Measurements from ENCODE around the gene CEACAM19.

The CEACAM19 gene

DNA sequence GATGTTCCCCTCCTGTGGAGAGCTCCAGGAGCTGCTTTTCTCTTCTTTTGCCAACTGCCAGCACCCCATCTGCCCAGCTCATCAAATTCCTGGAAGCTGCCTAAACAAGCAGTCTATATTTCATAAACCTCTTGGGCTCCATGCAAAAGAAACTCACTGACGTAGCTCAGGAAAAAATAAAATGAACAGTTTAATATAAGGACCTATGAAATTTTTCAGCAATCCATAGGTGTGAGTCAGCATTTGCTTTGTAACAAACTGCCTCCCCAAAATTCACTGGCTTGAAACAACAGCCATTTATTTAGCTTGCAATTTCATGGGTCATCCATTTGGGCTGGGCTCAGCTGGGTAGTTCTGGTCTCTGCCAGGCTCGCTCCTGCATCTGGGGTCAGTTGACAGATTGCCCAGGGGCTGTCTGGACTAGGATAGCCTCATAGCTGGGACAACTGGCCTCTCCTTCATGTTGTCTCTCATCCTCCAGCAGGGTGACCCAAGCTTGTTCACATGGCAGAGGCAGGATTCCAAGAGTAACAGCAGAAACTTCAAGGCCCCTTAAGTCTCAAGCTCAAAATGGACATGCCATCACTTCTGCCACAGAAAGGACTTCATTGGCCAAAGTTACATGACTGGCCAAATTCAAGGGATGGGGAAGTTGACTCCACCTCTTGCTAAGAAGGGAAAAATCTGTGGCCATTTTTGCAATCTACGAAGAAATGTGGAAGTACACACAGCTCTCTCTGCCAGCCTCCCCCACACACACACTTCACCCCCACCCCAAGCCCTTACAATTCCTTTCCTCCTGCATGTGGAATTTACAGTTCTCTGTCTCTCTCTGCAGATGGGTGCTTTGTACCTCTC, 35.5 kb upstream of the CEACAM19 start:
- no peak overlapping the region for H3K27ac ChIP-seq (ENCODE audit: low read length)
- no peak overlapping the region for H3K4me3 ChIP-seq (ENCODE audit: low read depth in 1 of 2, low read length in 2 of 2)
- H3K27me3 ChIP-seq (ENCODE audit: low read depth, low read length) = no peaks in the 10 kb centered on the region
- H3K36me3 ChIP-seq (ENCODE audit: control insufficient read depth in 1 of 2, insufficient read depth in 2 of 2, low read length in 2 of 2) = no peaks in the 10 kb centered on the region
- H3K9me3 ChIP-seq (ENCODE audit: control insufficient read depth in 1 of 2, low read length in 2 of 2) = no peaks in the 10 kb centered on the region
- no peaks in the 10 kb centered on the region for H3K4me1 ChIP-seq (ENCODE audit: control insufficient read depth in 1 of 2, insufficient read depth in 2 of 2, low read length in 2 of 2)

DNA sequence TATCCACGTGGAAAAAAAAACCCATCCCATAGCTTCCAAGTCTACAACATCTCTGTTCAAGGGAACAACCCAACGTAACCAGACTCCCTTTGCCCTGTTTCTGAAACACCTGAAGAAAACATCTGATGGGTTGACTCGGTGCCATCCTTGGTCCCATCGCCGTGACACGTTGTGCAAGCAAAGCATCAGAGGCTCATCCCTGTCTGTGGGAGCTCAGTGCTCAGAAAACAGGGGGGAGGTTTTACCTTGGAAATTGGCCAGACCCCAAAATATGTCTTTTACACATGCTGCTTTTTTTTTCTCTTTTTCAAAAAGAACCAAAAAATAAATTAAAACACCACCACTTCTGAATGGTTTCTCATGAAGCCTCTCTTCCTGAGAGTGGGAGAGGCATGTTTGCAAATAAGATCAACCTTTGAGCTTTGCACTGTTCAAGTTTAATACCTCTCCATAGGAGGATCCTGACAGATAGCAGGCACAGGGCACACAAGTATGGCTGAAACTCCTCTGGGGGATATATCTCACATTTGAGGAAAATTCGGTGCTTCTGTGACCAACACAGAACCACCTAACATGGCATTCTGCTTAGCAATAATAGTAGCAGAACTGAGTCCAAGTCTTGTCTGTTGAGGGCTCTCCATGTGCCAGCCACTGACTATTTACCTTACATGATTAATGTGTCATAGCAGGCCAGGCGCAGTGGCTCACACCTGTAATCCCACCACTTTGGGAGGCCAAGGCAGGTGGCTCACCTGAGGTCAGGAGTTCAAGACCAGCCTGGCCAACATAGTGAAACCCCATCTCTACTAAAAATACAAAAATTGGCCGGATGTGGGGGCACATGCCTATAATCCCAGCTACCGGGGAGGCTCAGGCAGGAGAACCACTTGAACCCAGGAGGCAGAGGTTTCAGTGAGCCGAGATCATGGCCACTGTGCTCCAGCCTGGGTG, 34.6 kb upstream of the CEACAM19 start:
- Histone ChIP-seq H3K4me1 (ENCODE audit: control insufficient read depth in 1 of 2, insufficient read depth in 2 of 2, low read length in 2 of 2) (no peaks in the 10 kb centered on the region), H3K27me3 (ENCODE audit: low read depth, low read length) (no peaks in the 10 kb centered on the region), H3K4me3 (ENCODE audit: low read depth in 1 of 2, low read length in 2 of 2) (no peak overlapping the region), H3K9me3 (ENCODE audit: control insufficient read depth in 1 of 2, low read length in 2 of 2) (no peaks in the 10 kb centered on the region), H3K27ac (ENCODE audit: low read length) (no peak overlapping the region), H3K36me3 (ENCODE audit: control insufficient read depth in 1 of 2, insufficient read depth in 2 of 2, low read length in 2 of 2) (no peaks in the 10 kb centered on the region)

DNA sequence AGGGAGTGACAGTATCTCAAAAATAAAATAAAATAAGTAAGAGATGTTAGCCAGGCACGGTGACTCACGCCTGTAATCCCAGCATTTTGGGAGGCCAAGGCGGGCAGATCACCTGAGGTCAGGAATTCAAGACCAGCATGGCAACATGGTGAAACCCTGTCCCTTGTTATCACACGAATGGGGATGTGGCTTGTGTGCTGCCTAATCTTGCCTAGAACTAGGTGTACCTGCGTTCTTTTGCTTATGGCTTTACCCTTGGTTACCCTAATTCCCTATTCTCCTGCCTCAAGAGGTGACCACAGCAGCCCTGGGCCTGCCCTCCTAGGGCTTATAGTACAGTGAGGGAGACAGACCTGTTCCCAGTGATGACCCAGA, 33.9 kb upstream of the CEACAM19 start:
- H3K9me3 ChIP-seq (ENCODE audit: control insufficient read depth in 1 of 2, low read length in 2 of 2) = no peaks in the 10 kb centered on the region
- H3K36me3 ChIP-seq (ENCODE audit: control insufficient read depth in 1 of 2, insufficient read depth in 2 of 2, low read length in 2 of 2) = no peaks in the 10 kb centered on the region
- no peaks in the 10 kb centered on the region for H3K4me1 ChIP-seq (ENCODE audit: control insufficient read depth in 1 of 2, insufficient read depth in 2 of 2, low read length in 2 of 2)
- no peak overlapping the region for H3K27ac ChIP-seq (ENCODE audit: low read length)
- H3K27me3 ChIP-seq (ENCODE audit: low read depth, low read length) = no peaks in the 10 kb centered on the region
- no peak overlapping the region for H3K4me3 ChIP-seq (ENCODE audit: low read depth in 1 of 2, low read length in 2 of 2)

DNA sequence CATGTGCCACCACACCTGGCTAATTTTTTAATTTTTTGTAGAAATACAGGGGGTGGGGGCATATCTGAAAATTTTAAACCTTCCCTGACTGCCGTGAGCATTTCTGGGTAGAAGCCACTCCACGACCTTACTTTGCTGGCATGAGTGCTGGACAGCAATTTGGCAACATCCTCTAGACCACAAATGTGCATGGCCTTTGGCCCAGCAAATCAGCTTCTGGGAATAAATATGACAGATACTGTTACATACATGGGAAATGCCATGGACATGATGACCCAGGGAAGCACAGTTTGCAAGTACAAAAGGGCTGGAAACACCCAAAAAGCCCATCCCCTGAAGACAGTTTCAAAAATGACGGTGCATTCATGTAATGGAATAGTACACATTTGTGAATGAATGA, 30.8 kb upstream of the CEACAM19 start:
- no peak overlapping the region for H3K27ac ChIP-seq (ENCODE audit: low read length)
- no peaks in the 10 kb centered on the region for H3K9me3 ChIP-seq (ENCODE audit: control insufficient read depth in 1 of 2, low read length in 2 of 2)
- no peaks in the 10 kb centered on the region for H3K27me3 ChIP-seq (ENCODE audit: low read depth, low read length)
- no peaks in the 10 kb centered on the region for H3K4me1 ChIP-seq (ENCODE audit: control insufficient read depth in 1 of 2, insufficient read depth in 2 of 2, low read length in 2 of 2)
- no peak overlapping the region for H3K4me3 ChIP-seq (ENCODE audit: low read depth in 1 of 2, low read length in 2 of 2)
- no peaks in the 10 kb centered on the region for H3K36me3 ChIP-seq (ENCODE audit: control insufficient read depth in 1 of 2, insufficient read depth in 2 of 2, low read length in 2 of 2)

DNA sequence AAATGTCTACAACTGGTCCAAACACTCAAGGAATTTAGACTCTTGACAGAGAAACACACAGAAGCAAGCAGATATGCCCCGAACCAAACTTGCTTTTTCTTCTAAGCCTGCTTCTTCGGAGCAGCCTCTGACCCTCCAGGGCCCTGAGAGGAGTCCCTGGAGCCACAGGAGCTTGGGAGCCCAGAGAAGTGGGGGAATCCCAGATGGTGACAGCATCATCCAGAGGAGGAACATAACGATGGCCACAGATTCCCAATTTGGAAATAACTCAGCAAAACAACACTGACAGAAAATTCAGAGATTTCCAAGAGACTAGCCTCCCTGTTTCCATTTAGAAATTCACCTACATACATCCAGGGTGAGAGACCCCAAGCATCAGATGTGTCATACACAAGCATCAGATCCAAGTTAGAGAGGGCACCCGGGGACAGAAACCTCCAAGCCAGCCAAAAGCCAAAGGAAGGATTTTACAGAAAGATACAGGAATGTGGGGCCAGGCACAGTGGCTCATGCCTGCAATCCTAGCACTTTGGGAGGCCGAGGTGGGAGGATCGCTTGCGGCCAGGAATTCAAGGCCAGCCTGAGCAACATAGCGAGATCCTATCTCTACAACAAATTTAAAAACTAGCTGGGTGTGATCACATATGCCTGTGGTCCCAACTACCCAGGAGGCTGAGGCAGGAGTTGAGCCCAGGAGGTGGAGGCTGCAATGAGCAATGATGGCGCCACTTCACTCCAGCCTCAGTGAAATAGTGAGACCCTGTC, 29.6 kb upstream of the CEACAM19 start:
- Histone ChIP-seq H3K4me3 (ENCODE audit: low read depth in 1 of 2, low read length in 2 of 2) (no peak overlapping the region), H3K4me1 (ENCODE audit: control insufficient read depth in 1 of 2, insufficient read depth in 2 of 2, low read length in 2 of 2) (peaks cover 0 to 4% of the 10 kb centered on the region in 2 donors), H3K9me3 (ENCODE audit: control insufficient read depth in 1 of 2, low read length in 2 of 2) (no peaks in the 10 kb centered on the region), H3K36me3 (ENCODE audit: control insufficient read depth in 1 of 2, insufficient read depth in 2 of 2, low read length in 2 of 2) (no peaks in the 10 kb centered on the region), H3K27me3 (ENCODE audit: low read depth, low read length) (no peaks in the 10 kb centered on the region), H3K27ac (ENCODE audit: low read length) (no peak overlapping the region)

DNA sequence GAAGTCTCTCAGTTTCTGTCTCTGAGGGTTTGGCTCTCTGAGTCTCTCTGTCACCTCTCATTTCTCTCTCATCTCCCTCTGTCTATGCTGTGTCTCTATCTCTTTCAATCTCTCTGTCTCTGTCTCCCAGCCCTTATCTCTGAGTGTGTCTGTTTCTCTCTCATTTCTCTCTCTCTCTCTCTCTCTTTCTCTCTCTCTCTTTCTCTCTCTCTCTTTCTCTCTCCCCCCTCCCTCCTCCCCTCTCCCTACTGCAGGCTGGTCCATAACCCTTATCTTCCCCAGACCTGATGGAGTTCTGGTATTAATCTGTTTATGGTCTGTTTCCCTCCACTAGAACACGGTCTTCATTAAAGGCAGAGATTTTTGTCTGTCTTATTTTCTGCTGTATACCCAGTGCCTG, 28.9 kb upstream of the CEACAM19 start:
- H3K9me3 ChIP-seq (ENCODE audit: control insufficient read depth in 1 of 2, low read length in 2 of 2) = no peaks in the 10 kb centered on the region
- no peak overlapping the region for H3K4me3 ChIP-seq (ENCODE audit: low read depth in 1 of 2, low read length in 2 of 2)
- H3K27ac ChIP-seq (ENCODE audit: low read length) = no peak overlapping the region
- peaks cover 0 to 8% of the 10 kb centered on the region in 2 donors for H3K4me1 ChIP-seq (ENCODE audit: control insufficient read depth in 1 of 2, insufficient read depth in 2 of 2, low read length in 2 of 2)
- no peaks in the 10 kb centered on the region for H3K36me3 ChIP-seq (ENCODE audit: control insufficient read depth in 1 of 2, insufficient read depth in 2 of 2, low read length in 2 of 2)
- no peaks in the 10 kb centered on the region for H3K27me3 ChIP-seq (ENCODE audit: low read depth, low read length)

DNA sequence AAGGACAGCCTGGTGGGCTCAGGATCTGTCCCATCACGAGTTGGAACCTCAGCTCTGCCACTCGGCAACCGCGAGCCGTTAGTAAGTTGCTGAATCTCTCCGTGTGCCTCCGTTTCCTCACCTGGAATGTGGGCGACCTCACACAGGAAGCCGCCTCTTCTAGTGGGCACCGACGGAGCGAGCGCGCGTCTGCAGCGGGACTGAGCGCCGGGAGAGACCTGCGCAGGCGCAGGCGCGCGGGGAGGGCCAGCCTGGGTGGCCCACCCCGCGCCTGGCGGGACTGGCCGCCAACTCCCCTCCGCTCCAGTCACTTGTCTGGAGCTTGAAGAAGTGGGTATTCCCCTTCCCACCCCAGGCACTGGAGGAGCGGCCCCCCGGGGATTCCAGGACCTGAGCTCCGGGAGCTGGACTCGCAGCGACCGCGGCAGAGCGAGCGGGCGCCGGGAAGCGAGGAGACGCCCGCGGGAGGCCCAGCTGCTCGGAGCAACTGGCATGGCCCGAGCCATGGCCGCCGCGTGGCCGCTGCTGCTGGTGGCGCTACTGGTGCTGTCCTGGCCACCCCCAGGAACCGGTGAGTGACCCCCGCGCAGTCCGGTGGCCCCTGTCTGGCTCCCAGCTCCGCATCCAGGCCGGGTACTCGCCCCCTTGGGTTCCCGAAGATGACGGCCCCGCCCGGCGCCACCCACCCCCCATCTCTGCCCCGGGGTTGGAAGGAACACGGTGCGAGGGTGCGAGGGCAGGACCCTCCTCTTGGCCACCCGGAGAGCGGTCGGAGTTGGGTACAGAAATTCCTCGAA, 27.5 kb upstream of the CEACAM19 start, which contains the start of gene PVR:
PVR (plus strand) TSS at position 306 of the 797 bp plus-strand sequence; CDS start at position 493, 187 bp downstream.
- H3K27me3 ChIP-seq (ENCODE audit: low read depth, low read length) = no peaks in the 10 kb centered on the region
- peaks cover 0 to 18% of the 10 kb centered on the region in 2 donors for H3K4me1 ChIP-seq (ENCODE audit: control insufficient read depth in 1 of 2, insufficient read depth in 2 of 2, low read length in 2 of 2)
- H3K36me3 ChIP-seq (ENCODE audit: control insufficient read depth in 1 of 2, insufficient read depth in 2 of 2, low read length in 2 of 2) = no peaks in the 10 kb centered on the region
- peak within 1 kb of the TSS; percentile 60 for H3K27ac ChIP-seq (ENCODE audit: low read length)
- H3K9me3 ChIP-seq (ENCODE audit: control insufficient read depth in 1 of 2, low read length in 2 of 2) = no peaks in the 10 kb centered on the region
- H3K4me3 ChIP-seq (ENCODE audit: low read depth in 1 of 2, low read length in 2 of 2) = peak within 1 kb of the TSS; percentile 68 to 93

DNA sequence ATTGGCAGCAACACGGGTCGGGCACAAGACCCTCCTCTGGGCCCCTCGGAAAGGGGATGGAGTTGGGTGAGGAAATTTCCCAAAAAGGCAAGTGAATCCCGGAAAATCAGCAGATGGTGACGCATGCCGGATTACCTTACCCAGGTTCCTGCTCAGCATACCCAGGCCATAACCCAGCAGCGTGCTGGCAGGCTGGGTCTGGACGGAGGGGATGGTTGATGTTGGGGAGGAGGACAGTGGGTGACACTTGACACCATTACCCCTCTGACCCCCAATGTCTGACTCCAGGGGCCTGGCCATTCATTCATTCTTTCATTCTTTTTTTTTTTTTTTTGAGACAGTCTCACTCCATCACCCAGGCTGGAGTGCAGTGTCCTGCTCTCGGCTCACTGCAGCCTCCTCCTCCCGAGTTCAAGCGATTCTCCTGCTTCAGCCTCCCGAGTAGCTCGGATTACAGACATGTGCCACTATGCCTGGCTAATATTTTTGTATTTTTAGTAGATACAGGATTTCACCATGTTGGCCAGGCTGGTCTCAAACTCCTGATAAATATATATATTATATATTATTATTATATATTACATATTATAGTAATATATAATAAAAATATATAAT, 26.8 kb upstream of the CEACAM19 start:
- Histone ChIP-seq H3K9me3 (ENCODE audit: control insufficient read depth in 1 of 2, low read length in 2 of 2) (no peaks in the 10 kb centered on the region), H3K27me3 (ENCODE audit: low read depth, low read length) (no peaks in the 10 kb centered on the region), H3K36me3 (ENCODE audit: control insufficient read depth in 1 of 2, insufficient read depth in 2 of 2, low read length in 2 of 2) (peaks cover 0 to 1% of the 10 kb centered on the region in 2 donors), H3K27ac (ENCODE audit: low read length) (peak overlapping the region; percentile 60), H3K4me1 (ENCODE audit: control insufficient read depth in 1 of 2, insufficient read depth in 2 of 2, low read length in 2 of 2) (peaks cover 0 to 21% of the 10 kb centered on the region in 2 donors), H3K4me3 (ENCODE audit: low read depth in 1 of 2, low read length in 2 of 2) (peak overlapping the region; percentile 68 to 93)

DNA sequence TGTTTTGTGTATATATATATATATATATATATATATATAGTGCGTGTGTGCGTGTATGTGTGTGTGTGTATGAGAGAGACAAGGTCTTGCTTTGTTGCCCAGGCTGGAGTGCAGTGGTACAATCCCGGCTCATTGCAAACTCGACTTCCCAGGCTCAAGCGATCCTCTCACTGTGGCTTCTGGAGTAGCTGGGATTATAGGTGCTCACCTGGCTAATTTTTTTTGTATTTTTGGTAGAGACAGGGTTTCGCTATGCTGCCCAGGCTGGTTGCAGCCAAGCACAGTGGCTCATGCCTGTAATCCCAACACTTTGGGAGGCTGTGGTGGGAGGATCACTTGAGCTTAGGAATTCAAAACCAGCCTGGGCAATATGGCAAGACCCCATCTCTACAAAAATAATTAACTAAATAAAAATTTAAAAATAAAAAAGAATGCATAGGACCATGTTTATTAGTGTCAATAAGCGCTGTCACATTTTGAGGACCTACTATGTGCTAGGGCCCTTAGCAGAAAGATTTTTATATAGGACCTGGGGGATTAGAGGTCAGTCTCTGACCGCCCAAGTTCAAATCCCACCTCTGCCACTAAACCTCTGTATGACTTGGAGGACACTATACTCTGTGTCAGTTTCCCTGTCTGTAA, 25.8 kb upstream of the CEACAM19 start:
- no peaks in the 10 kb centered on the region for H3K27me3 ChIP-seq (ENCODE audit: low read depth, low read length)
- no peak overlapping the region for H3K4me3 ChIP-seq (ENCODE audit: low read depth in 1 of 2, low read length in 2 of 2)
- H3K36me3 ChIP-seq (ENCODE audit: control insufficient read depth in 1 of 2, insufficient read depth in 2 of 2, low read length in 2 of 2) = peaks cover 9 to 12% of the 10 kb centered on the region in 2 donors
- H3K9me3 ChIP-seq (ENCODE audit: control insufficient read depth in 1 of 2, low read length in 2 of 2) = no peaks in the 10 kb centered on the region
- peaks cover 0 to 21% of the 10 kb centered on the region in 2 donors for H3K4me1 ChIP-seq (ENCODE audit: control insufficient read depth in 1 of 2, insufficient read depth in 2 of 2, low read length in 2 of 2)
- no peak overlapping the region for H3K27ac ChIP-seq (ENCODE audit: low read length)

DNA sequence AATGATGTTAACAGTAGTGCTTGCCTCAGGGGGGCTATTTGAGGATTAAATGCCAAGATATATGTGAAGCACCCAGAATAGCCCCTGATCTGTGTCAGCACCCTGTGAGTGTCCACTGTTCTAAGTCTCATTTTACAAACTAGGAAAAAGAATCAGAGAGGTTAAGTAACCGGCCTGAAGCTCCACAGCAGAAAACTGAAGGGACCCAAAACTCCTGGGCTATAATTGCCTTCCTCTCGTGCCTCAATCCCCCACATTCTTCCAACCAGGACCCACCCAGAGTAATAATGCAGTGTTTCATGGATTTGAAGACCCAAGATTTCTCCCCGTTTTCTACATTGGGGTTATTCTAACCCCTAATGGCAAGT, 25.2 kb upstream of the CEACAM19 start:
- Histone ChIP-seq H3K9me3 (ENCODE audit: control insufficient read depth in 1 of 2, low read length in 2 of 2) (no peaks in the 10 kb centered on the region), H3K4me1 (ENCODE audit: control insufficient read depth in 1 of 2, insufficient read depth in 2 of 2, low read length in 2 of 2) (peaks cover 0 to 21% of the 10 kb centered on the region in 2 donors), H3K36me3 (ENCODE audit: control insufficient read depth in 1 of 2, insufficient read depth in 2 of 2, low read length in 2 of 2) (peaks cover 9 to 17% of the 10 kb centered on the region in 2 donors), H3K27ac (ENCODE audit: low read length) (no peak overlapping the region), H3K4me3 (ENCODE audit: low read depth in 1 of 2, low read length in 2 of 2) (no peak overlapping the region), H3K27me3 (ENCODE audit: low read depth, low read length) (no peaks in the 10 kb centered on the region)
